AG09319 (cell line): ENCODE data around the gene KCNE4.

Experiments
- DNase-seq: peaks from one replicate; pipeline ENCODE4 v3.0.0-alpha.2; 2010; ENCODE audit warnings: low read depth; ENCODE audit errors: extremely low read depth
- TF ChIP-seq, protein P1 (sequence below): IDR thresholded peaks from 2 replicates; pipeline ENCODE4 v1.5.1; 2011; ENCODE audit warnings: low read depth, mild to moderate bottlenecking, inconsistent platforms, low read length, moderate library complexity

The KCNE4 gene

DNA sequence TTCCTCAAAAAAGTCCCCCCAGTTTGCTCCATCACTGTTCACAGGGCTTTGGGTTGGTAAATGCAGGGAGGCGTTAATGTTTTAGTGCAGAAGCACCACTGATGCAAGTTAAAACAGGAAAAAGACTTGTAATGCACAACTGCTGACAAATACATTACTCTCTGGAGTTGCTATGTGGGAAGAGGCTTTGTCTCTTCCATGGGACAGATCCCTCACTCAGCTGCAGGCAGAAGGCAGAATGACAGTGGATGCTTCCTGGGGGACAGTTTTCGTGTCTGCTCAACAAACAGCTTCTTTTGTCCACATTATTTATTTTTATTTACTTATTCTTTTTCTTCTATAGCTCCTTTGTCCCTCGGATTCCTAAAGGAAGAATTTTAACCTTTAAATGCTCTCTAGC is 22.7 kb upstream of the KCNE4 start:
- TF ChIP-seq, protein P1, sequence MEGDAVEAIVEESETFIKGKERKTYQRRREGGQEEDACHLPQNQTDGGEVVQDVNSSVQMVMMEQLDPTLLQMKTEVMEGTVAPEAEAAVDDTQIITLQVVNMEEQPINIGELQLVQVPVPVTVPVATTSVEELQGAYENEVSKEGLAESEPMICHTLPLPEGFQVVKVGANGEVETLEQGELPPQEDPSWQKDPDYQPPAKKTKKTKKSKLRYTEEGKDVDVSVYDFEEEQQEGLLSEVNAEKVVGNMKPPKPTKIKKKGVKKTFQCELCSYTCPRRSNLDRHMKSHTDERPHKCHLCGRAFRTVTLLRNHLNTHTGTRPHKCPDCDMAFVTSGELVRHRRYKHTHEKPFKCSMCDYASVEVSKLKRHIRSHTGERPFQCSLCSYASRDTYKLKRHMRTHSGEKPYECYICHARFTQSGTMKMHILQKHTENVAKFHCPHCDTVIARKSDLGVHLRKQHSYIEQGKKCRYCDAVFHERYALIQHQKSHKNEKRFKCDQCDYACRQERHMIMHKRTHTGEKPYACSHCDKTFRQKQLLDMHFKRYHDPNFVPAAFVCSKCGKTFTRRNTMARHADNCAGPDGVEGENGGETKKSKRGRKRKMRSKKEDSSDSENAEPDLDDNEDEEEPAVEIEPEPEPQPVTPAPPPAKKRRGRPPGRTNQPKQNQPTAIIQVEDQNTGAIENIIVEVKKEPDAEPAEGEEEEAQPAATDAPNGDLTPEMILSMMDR = no peak
- DNase-seq = no peak

DNA sequence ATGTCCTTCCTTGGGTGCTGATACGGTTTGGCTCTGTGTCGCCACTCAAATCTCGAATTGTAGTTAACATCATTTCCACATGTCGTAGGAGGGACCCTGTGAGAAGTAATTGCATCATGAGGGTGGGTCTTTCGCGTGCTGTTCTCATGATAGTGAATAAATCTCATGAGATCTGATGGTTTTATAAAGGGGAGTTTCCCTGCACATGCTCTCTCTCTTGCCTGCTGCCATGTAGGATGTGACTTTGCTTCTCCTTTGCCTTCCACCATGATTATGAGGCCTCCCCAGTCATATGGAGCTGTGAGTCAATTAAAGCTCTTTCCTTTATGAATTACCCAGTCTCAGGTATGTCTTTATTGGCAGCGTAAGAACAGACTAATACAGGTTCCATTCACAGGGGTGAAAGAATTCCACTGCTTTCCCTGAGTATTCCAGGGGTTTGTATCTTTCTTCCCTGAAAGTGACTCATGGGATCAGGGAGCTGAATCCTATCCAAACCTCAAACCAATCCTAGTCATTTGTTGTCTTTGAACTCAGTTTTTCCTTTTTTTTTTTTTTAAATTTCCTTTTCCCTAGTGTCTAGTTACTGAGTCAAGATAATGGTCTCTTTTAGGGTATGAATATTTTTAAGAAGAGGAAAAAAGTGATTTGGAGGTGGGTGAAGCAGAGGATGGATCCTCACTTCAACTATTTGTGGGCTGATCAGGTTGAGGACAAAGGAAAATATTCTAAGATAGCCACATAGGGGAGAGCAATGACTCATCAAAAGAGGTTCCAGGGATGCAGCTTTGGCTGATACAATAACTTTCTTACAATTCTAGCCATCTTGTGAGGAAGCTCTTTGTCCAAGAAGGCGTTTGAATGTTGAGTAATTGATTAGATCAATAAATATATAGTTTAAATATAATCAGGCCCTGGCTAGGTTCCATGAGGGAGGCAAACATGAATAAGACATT is 19.5 kb upstream of the KCNE4 start:
- TF ChIP-seq, protein P1 = no peak
- DNase-seq = no peak

DNA sequence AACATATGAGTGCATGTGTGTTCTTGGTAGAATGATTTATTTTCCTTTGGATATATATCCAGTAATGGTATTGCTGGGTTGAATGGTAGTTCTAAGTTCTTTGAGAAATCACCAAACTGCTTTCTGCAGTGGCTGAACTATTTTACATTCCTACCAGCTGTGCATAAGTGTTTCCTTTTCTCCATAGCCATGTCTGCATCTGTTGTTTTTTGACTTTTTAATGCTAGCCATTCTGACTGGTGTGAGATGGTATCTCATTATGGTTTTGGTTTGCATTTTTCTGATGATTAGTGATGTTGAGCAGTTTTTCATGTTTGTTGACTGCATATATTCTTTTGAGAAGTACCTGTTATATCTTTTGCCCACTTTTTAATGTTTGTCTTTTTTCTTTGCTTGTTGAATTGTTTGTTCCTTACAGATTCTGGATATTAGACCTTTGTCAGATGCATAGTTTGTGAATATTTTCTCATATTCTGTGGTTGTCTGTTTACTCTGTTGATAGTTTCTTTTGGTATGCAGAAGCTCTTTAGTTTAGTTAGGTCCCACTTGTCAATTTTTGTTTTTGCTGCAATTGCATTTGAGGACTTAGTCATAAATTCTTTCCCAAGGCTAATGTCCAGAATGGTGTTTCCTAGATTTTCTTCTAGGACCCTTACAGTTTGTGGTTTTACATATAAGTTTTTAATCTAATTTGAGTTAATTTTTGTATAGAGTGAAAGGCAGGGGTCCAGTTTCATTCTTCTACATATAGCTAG is 17.6 kb upstream of the KCNE4 start:
- TF ChIP-seq, protein P1 = no peak
- no peak for DNase-seq

DNA sequence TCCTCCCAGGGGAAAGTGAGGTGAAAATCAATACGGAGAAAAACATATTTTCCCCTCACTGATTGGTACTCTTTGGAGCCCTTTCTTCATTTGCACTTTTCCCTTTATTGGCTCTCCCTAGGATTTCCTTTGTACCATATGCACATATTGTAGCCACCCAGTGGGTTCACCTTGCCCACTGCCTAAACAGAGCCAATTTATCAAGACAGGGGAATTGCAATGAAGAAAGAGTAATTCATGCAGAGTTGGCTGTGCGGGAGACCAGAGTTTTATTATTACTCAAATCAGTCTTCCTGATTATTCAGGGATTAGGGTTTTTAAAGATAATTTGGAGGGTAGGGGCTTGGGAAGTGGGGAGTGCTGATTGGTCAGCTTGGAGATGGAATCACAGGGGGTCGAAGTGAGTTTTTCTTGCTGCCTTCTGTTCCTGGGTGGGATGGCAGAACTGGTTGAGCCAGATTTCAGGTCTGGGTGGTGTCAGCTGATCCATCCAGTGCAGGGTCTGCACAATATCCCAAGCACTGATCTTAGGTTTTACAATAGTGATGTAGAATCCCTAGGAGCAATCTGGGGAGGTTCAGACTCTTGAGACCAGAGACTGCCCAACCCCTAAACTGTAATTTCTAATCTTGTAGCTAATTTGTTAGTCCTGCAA is 15.1 kb upstream of the KCNE4 start:
- TF ChIP-seq, protein P1 = no peak
- no peak for DNase-seq

DNA sequence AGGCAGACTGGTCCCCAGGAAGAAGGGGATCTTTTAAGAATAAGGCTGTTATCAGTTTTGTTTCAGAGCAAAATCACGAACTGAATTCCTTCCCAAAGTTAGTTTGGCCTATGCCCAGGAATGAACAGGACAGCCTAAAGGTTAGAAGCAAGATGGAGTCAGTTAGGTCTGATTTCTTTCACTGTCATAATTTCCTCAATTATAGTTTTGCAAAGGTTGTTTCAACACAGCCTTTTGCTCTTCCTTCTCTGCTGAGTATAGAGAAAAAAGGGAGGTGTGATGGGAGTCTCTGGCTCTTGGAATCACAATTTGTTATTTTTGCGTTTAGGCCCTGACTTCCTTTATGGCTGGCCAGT is 14.6 kb upstream of the KCNE4 start:
- no peak for DNase-seq
- TF ChIP-seq, protein P1 = no peak

DNA sequence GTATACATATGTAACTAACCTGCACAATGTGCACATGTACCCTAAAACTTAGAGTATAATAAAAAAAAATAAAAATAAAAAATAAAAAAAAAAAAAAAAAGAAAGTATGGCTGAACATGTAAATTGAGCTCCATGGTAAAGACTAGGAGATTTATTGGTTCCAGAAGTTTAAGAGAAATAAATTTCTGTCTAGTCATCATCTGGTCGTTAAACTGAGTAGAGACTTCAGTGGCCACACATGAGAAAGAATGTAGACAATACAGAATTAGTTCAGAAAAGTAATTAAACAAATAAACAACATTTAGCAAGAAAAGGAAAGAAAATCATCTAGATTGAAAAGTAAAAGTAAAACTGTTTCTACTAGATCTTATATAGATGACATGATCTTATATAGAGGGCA is 12.4 kb upstream of the KCNE4 start:
- TF ChIP-seq, protein P1 = no peak
- no peak for DNase-seq

DNA sequence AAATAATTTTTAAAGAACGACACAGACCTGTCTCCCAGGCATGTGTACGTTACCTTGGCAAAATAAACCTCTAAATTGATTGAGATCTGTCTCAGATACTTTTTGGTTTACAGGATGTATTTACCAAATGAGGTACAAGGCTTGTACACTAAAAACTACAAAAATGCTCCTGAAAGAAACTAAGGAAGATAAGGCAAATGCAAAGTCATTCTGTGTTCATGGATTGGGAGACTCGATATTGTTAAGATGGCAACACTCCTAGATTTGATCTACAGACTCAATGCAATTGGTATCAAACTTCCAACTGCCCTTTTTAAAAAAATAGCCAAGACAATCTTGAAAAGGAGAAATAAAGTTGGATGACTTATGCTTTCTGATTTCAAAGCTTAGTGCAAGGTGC is 11.5 kb upstream of the KCNE4 start:
- DNase-seq = no peak
- TF ChIP-seq, protein P1 = no peak
